Retinal pigment epithelial cell (primary cell): ENCODE results near the gene STAM2.

Experiments used
- DNase-seq: peaks from one replicate; pipeline ENCODE4 v3.0.0-alpha.2; 2010; ENCODE audit warnings: low read depth
- H3K4me3 ChIP-seq: 2 replicates; pipeline ENCODE4 v1.5.1; 2011; ENCODE audit warnings: mild to moderate bottlenecking, low read length, control low read depth, moderate library complexity
- CTCF ChIP-seq: conservative IDR thresholded peaks from 2 replicates; pipeline ENCODE4 v1.5.1; 2011; ENCODE audit warnings: low read depth, low read length, control low read depth, inconsistent platforms

The STAM2 gene

DNA sequence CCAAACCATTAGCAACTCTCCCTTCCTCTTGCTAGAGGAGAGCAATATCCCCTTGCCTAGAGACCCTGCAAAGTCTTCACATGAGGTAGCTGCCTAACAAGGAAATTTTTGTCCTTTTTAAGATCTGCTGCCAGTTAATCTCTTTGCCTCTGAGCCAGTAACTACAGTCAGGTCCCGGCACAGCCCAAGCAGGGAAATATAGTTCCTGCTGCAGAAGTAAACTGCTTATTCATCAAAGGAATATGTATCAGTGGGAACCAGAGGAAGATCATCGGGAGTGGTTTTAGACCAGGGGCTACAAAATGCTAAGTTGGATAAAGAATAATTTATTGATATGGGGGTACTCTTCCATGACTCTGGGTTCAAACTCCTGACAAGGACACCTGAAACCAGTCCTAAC lies 107.3 kb downstream of the STAM2 start:
- no peak overlapping the region for H3K4me3 ChIP-seq
- DNase-seq: no peak
- TF ChIP-seq CTCF: no peak

DNA sequence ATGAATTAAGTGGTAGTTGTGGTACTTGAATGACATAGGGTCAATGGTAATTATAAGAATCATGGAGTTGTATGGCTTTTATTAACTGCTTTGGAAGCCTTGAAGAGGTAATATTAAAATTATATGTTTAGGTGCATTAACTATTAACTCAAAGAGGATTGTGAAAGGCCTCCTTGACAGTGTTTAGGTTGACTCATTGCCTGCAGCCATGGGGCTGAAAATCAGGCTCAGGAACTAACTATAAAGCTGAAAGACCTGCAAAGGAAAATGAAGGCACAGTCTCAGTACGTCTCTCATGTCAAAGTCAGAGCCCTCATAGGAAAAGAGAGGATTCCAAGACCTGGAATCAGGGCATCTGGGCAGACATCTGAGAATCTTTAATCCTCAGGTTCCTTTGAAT lies 107.7 kb downstream of the STAM2 start:
- TF ChIP-seq CTCF: no peak
- no peak for DNase-seq
- H3K4me3 ChIP-seq: no peak overlapping the region
